SU-DHL-6 (cell line): ENCODE data around the gene WIPF3.

Source experiments
- H2AFZ ChIP-seq: fragments of 200-600 bp; sonication (generic); 2 replicates; pipeline ENCODE4 v1.6.1; 2014; ENCODE audit warnings: low read depth, mild to moderate bottlenecking, moderate library complexity, mixed read lengths, antibody characterized with exemption, low read length; ENCODE audit not compliant: severe bottlenecking
- H3F3A ChIP-seq: fragments of 200-600 bp; shearing (Covaris generic); 2 replicates; pipeline ENCODE4 v1.6.0; 2016; ENCODE audit warnings: antibody characterized with exemption, mild to moderate bottlenecking; ENCODE audit not compliant: insufficient read depth
- H3K27ac ChIP-seq: fragments of 200-600 bp; sonication (generic); 2 replicates; pipeline ENCODE4 v1.5.1; 2016; ENCODE audit warnings: low read depth, mild to moderate bottlenecking, low read length, moderate library complexity, mixed read lengths
- H3K27me3 ChIP-seq: fragments of 200-600 bp; sonication (generic), shearing (Covaris generic); 2 replicates; pipeline ENCODE4 v1.6.0; 2014; ENCODE audit warnings: mild to moderate bottlenecking, low read length
- H3K36me3 ChIP-seq: fragments of 200-600 bp; sonication (generic); 2 replicates; pipeline ENCODE4 v1.6.1; 2014; ENCODE audit warnings: mild to moderate bottlenecking, low read length, mixed read lengths
- H3K4me2 ChIP-seq: fragments of 300-600, 200-600 bp; shearing (Covaris generic), sonication (generic); 2 replicates; pipeline ENCODE4 v1.6.0; 2014; ENCODE audit warnings: low read length, low read depth, mild to moderate bottlenecking; ENCODE audit not compliant: poor library complexity, severe bottlenecking
- H3K4me3 ChIP-seq: fragments of 200-600 bp; sonication (generic); 2 replicates; pipeline ENCODE4 v1.5.1; 2014; ENCODE audit warnings: antibody characterized with exemption, low read length, mild to moderate bottlenecking, mixed read lengths; ENCODE audit not compliant: insufficient read depth, poor library complexity, severe bottlenecking
- H3K79me2 ChIP-seq: fragments of 200-600 bp; sonication (generic); 2 replicates; pipeline ENCODE4 v1.6.1; 2014; ENCODE audit warnings: mild to moderate bottlenecking, low read length, moderate library complexity; ENCODE audit not compliant: insufficient read depth
- H3K9ac ChIP-seq: fragments of 200-600 bp; sonication (generic); 2 replicates; pipeline ENCODE4 v1.7.0; 2014; ENCODE audit warnings: mild to moderate bottlenecking, low read length
- H3K9me2 ChIP-seq: fragments of 200-600 bp; sonication (generic); replicated peaks from 2 replicates; pipeline ENCODE4 v1.6.1; 2014; ENCODE audit warnings: low read length; ENCODE audit not compliant: insufficient read depth
- H3K9me3 ChIP-seq: fragments of 200-600 bp; sonication (generic); 2 replicates; pipeline ENCODE4 v1.6.1; 2014; ENCODE audit warnings: low read length, mixed read lengths; ENCODE audit not compliant: insufficient read depth
- H4K20me1 ChIP-seq: fragments of 200-600 bp; sonication (generic); 2 replicates; pipeline ENCODE4 v1.6.1; 2014; ENCODE audit warnings: low read depth, mild to moderate bottlenecking, antibody characterized with exemption, low read length, moderate library complexity, mixed read lengths
- EZH2phosphoT487 ChIP-seq: fragments of 200-600 bp; sonication (generic), shearing (Covaris generic); conservative IDR thresholded peaks from 2 replicates; pipeline ENCODE4 v1.6.1; 2018; ENCODE audit warnings: mild to moderate bottlenecking, antibody characterized with exemption, low read length, moderate library complexity, mixed read lengths
- TF ChIP-seq, protein P1 (sequence below): fragments of 200-600 bp; sonication (generic); IDR thresholded peaks from one replicate; pipeline ENCODE4 v1.5.1; 2017; ENCODE audit warnings: antibody characterized with exemption, mild to moderate bottlenecking, low read length, moderate library complexity; ENCODE audit not compliant: insufficient read depth, poor library complexity, severe bottlenecking

Gene WIPF3

DNA sequence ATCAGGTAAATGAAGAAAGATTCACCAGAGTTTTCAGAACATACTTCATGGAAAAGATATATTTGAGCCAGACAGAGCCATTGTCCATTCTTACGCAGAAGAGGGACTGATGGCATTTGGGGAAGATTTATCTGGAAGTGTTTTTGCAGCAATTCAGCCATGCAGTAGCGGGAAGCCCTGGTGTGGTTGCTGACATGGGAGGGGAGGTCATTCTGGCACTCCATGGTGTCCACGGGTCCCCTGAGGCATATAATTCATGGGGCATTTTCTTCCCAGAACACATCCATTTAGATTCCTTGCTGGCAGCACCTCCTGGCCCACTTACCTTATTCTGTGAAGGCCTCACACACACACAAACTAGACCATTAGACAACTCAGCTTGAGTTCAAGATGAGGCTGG, 55.6 kb downstream of the WIPF3 start:
- Histone ChIP-seq H3F3A (no peaks in the 10 kb centered on the region), H3K4me2 (no peak overlapping the region), H3K27ac (no peak overlapping the region)

DNA sequence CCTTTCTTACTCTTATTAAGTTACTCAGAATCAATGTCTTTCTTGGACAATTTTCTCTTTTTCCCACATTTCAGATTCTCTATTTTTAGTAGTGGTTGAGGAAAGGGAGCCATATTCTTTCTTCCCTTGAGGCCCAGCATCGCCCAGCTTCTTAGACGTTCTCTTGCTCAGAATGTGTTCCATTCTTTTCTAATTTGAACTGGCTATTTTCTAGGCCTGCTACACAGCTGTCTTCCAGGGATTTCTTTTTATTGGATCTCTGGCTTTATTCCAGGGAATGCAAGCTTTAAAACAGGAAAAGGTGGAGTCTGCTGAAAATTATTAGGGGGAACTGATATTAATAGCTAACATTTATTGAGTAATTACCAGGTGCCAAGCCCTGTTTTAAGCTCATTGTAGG, 58.3 kb downstream of the WIPF3 start:
- no peak overlapping the region for H3K9ac ChIP-seq
- H3K4me2 ChIP-seq: no peak overlapping the region
- no peaks in the 10 kb centered on the region for H3K9me2 ChIP-seq
- no peaks in the 10 kb centered on the region for H3K9me3 ChIP-seq
- no peaks in the 10 kb centered on the region for H3K36me3 ChIP-seq
- TF ChIP-seq, protein P1, sequence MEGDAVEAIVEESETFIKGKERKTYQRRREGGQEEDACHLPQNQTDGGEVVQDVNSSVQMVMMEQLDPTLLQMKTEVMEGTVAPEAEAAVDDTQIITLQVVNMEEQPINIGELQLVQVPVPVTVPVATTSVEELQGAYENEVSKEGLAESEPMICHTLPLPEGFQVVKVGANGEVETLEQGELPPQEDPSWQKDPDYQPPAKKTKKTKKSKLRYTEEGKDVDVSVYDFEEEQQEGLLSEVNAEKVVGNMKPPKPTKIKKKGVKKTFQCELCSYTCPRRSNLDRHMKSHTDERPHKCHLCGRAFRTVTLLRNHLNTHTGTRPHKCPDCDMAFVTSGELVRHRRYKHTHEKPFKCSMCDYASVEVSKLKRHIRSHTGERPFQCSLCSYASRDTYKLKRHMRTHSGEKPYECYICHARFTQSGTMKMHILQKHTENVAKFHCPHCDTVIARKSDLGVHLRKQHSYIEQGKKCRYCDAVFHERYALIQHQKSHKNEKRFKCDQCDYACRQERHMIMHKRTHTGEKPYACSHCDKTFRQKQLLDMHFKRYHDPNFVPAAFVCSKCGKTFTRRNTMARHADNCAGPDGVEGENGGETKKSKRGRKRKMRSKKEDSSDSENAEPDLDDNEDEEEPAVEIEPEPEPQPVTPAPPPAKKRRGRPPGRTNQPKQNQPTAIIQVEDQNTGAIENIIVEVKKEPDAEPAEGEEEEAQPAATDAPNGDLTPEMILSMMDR: no peak
- TF ChIP-seq EZH2phosphoT487: no peak
- no peak overlapping the region for H3K27ac ChIP-seq
- H3K79me2 ChIP-seq: no peaks in the 10 kb centered on the region
- no peak overlapping the region for H3K4me3 ChIP-seq
- no peaks in the 10 kb centered on the region for H4K20me1 ChIP-seq
- no peaks in the 10 kb centered on the region for H3F3A ChIP-seq
- no peaks in the 10 kb centered on the region for H3K27me3 ChIP-seq
- H2AFZ ChIP-seq: no peak overlapping the region

More for the DNA sequence above, 55.6 kb downstream of the WIPF3 start:
- Histone ChIP-seq H3K9me3 (no peaks in the 10 kb centered on the region), H3K9me2 (no peaks in the 10 kb centered on the region), H3K9ac (no peak overlapping the region), H3K36me3 (no peaks in the 10 kb centered on the region), H3K79me2 (no peaks in the 10 kb centered on the region), H3K4me3 (no peak overlapping the region), H2AFZ (no peak overlapping the region), H3K27me3 (no peaks in the 10 kb centered on the region), H4K20me1 (no peaks in the 10 kb centered on the region)
- TF ChIP-seq, protein P1: no peak
- no peak for TF ChIP-seq EZH2phosphoT487

DNA sequence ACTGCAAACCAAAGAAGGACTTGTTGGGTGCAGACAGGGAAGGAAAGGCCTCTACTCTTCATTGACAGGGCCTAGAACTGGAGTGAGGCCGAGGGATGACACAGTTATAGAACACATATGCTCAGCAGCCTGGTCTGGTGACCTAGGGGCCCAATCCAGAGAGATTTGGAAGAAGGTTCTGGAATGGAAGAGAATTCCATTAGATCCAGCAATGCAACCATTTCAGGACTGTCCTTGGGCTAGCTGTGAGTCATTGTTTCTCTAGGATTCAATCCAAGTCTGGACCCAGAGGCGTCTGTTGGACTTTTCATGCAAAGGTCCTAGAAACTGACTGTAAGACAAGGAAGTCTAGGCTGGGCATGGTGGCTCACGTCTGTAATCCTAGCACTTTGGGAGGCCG, 59.2 kb downstream of the WIPF3 start:
- H3K27me3 ChIP-seq: no peaks in the 10 kb centered on the region
- no peaks in the 10 kb centered on the region for H3K9me2 ChIP-seq
- H3K9me3 ChIP-seq: no peaks in the 10 kb centered on the region
- H3F3A ChIP-seq: no peaks in the 10 kb centered on the region
- no peak overlapping the region for H3K4me2 ChIP-seq
- no peak overlapping the region for H2AFZ ChIP-seq
- no peaks in the 10 kb centered on the region for H3K36me3 ChIP-seq
- no peak overlapping the region for H3K9ac ChIP-seq
- no peak overlapping the region for H3K4me3 ChIP-seq
- no peaks in the 10 kb centered on the region for H3K79me2 ChIP-seq
- TF ChIP-seq EZH2phosphoT487: no peak
- TF ChIP-seq, protein P1: no peak
- H4K20me1 ChIP-seq: no peaks in the 10 kb centered on the region
- no peak overlapping the region for H3K27ac ChIP-seq
